ENCODE data around the gene EMILIN2. TPM values are rescaled to one million over a fixed set of nuclear protein-coding genes. Genes with fewer than 3 reads are reported as not detected.

EMILIN2 gene
- total RNA-seq, 1 donor from 2014 or later: 6.8 TPM

GRCh38 chr18:2926528-2926927, 79.7 kb downstream of the EMILIN2 start:
- Mint-ChIP-seq H3K27me3 (ENCODE audit: unreplicated experiment) (no peaks in the 10 kb centered on the region), H3K9me3 (ENCODE audit: unreplicated experiment) (no peaks in the 10 kb centered on the region), H3K27ac (ENCODE audit: unreplicated experiment) (no peak overlapping the region), H3K4me1 (ENCODE audit: unreplicated experiment) (peaks cover 7% of the 10 kb centered on the region), H3K4me3 (ENCODE audit: unreplicated experiment) (no peak overlapping the region), H3K36me3 (ENCODE audit: low read depth, unreplicated experiment) (peaks cover 27% of the 10 kb centered on the region)
- TF ChIP-seq CTCF (IDR thresholded peaks at IDR 0.05; ENCODE audit: unreplicated experiment): no peak
- DNase-seq (ENCODE audit: low spot score): no peak

- peaks cover 24% of the 10 kb centered on the region for H3K36me3 Mint-ChIP-seq (ENCODE audit: low read depth, unreplicated experiment)
- H3K9me3 Mint-ChIP-seq (ENCODE audit: unreplicated experiment): no peaks in the 10 kb centered on the region
- peaks cover 7% of the 10 kb centered on the region for H3K4me1 Mint-ChIP-seq (ENCODE audit: unreplicated experiment)
- no peak for TF ChIP-seq CTCF (IDR thresholded peaks at IDR 0.05; ENCODE audit: unreplicated experiment)
- no peak overlapping the region for H3K27ac Mint-ChIP-seq (ENCODE audit: unreplicated experiment)
- no peaks in the 10 kb centered on the region for H3K27me3 Mint-ChIP-seq (ENCODE audit: unreplicated experiment)
- DNase-seq (ENCODE audit: low spot score): no peak
- no peak overlapping the region for H3K4me3 Mint-ChIP-seq (ENCODE audit: unreplicated experiment)
These were observed 80.9 kb downstream of the EMILIN2 start for GRCh38 chr18:2927745-2928144.

GRCh38 chr18:2932247-2933181, 85.7 kb downstream of the EMILIN2 start:
- H3K27ac Mint-ChIP-seq (ENCODE audit: unreplicated experiment): peak overlapping the region; percentile 1
- H3K36me3 Mint-ChIP-seq (ENCODE audit: low read depth, unreplicated experiment): peaks cover 7% of the 10 kb centered on the region
- no peak overlapping the region for H3K4me3 Mint-ChIP-seq (ENCODE audit: unreplicated experiment)

GRCh38 chr18:2933995-2934394, 87.2 kb downstream of the EMILIN2 start:
- Mint-ChIP-seq H3K36me3 (ENCODE audit: low read depth, unreplicated experiment) (peaks cover 7% of the 10 kb centered on the region), H3K4me3 (ENCODE audit: unreplicated experiment) (no peak overlapping the region), H3K4me1 (ENCODE audit: unreplicated experiment) (no peaks in the 10 kb centered on the region), H3K27ac (ENCODE audit: unreplicated experiment) (no peak overlapping the region), H3K9me3 (ENCODE audit: unreplicated experiment) (no peaks in the 10 kb centered on the region), H3K27me3 (ENCODE audit: unreplicated experiment) (no peaks in the 10 kb centered on the region)
- TF ChIP-seq CTCF (IDR thresholded peaks at IDR 0.05; ENCODE audit: unreplicated experiment): no peak
- DNase-seq (ENCODE audit: low spot score): no peak

More at GRCh38 chr18:2932247-2933181, 85.7 kb downstream of the EMILIN2 start:
- peak; percentile 79 for TF ChIP-seq CTCF (IDR thresholded peaks at IDR 0.05; ENCODE audit: unreplicated experiment)
- Mint-ChIP-seq H3K4me1 (ENCODE audit: unreplicated experiment) (no peaks in the 10 kb centered on the region), H3K9me3 (ENCODE audit: unreplicated experiment) (no peaks in the 10 kb centered on the region), H3K27me3 (ENCODE audit: unreplicated experiment) (no peaks in the 10 kb centered on the region)
- DNase-seq (ENCODE audit: low spot score): peak; percentile 45
